HG03135 (cell line): ENCODE data around the gene EFNA1.

Experiments used
- ATAC-seq: cut with Tn5 transposase; IDR thresholded peaks from one replicate; pipeline ENCODE4 v1.9.1; 2021; ENCODE audit warnings: mild to moderate bottlenecking, moderate library complexity; ENCODE audit not compliant: unreplicated experiment

Gene EFNA1

GRCh38 chr1:155173478-155174323, 46.0 kb downstream of the EFNA1 start, which contains the start of gene TRIM46:
TRIM46 (plus strand) TSS chr1:155173849; CDS start chr1:155173967, 118 bp downstream.
- ATAC-seq, result no peak

GRCh38 chr1:155174324-155175280, 46.9 kb downstream of the EFNA1 start:
- no peak for ATAC-seq

DNA sequence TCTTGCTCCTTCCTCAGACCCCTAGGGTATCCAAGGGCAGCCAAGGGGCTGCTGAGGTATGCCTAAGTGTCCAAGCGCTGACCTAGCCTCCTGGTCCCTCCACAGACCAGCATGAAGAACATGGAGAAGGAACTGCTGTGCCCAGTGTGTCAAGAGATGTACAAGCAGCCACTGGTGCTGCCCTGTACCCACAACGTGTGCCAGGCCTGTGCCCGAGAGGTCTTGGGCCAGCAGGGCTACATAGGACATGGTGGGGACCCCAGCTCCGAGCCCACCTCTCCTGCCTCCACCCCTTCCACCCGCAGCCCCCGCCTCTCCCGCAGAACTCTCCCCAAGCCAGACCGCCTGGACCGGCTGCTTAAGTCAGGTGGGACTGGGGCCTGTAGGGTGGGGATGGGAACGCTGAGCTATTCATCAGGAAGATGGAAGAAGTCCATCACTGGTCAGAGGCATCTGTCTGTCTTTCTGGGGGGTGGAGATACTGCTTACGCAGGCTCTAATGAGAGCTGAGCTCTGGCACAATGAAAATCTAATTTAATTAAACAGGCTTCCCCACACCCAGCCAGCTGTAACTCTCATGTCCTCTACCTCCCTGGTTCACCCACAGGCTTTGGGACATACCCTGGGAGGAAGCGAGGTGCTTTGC, 47.7 kb downstream of the EFNA1 start:
- ATAC-seq, result no peak

DNA sequence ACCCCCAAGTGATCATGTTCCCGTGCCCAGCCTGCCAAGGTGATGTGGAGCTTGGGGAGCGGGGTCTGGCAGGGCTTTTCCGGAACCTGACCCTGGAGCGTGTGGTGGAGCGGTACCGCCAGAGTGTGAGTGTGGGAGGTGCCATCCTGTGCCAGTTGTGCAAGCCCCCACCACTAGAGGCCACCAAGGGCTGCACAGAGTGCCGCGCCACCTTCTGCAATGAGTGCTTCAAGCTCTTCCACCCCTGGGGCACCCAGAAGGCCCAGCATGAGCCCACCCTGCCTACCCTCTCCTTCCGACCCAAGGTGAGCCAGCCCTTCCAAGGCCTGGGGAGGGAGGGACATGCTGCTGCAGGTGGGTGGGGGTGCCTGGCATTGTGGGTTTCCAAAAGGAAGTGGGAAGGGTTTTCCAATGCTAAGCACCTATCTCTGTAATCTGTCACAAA, 48.3 kb downstream of the EFNA1 start:
- no peak for ATAC-seq

DNA sequence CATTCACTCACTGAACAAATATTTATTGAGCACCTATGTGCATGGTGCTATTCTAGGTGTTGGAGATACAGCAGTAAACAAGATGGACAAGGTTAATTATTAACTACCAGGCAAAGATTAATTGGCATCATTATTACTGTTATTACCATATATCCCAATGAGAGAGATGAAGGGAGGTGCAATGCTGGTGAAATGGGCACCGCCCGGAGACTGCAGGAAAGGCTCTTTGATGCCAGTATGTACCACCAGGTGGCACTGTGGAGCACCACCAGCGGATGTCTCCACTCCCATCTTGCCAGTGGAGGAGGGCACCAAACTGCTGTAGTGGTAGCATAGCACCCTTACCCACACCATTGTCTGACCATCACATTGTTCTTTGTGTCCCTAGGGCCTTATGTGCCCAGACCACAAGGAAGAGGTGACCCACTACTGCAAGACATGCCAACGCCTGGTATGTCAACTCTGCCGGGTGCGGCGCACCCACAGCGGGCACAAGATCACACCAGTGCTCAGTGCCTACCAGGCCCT, 48.9 kb downstream of the EFNA1 start:
- ATAC-seq, result no peak

DNA sequence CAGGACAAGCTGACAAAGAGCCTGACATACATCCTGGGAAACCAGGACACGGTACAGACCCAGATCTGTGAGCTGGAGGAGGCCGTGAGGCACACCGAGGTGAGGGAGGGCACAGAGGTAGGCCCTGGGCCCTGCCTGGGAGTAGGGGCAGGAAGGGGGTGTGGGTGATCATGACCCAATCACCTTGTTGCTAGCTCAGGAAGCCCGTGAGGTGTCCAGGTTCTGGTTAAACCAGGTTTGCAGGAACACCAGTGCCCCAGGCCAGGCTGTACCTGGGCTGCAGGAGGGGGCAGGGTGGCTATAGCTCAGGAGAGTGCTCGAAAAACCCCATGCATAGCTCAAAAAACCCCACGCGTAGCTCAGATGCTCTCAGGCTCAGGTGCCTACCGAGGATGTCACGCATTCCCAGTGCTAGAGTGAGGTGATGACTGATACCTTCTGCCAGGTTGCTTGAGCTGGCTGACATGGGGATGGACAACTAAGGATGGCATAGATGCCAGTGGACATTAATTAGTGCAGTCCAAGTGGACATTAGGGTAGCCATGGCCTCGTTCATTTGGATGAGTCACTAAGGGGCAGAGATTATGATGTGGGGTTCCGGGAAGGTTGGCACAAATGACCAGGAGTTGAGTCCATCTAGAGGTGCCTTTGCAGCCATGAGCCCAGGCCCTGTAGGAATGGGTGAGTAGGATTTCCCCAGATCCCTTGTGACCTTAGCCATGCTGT, 49.7 kb downstream of the EFNA1 start:
- no peak for ATAC-seq

- ATAC-seq, result no peak
Measured at GRCh38 chr1:155177918-155178281, 50.2 kb downstream of the EFNA1 start.

DNA sequence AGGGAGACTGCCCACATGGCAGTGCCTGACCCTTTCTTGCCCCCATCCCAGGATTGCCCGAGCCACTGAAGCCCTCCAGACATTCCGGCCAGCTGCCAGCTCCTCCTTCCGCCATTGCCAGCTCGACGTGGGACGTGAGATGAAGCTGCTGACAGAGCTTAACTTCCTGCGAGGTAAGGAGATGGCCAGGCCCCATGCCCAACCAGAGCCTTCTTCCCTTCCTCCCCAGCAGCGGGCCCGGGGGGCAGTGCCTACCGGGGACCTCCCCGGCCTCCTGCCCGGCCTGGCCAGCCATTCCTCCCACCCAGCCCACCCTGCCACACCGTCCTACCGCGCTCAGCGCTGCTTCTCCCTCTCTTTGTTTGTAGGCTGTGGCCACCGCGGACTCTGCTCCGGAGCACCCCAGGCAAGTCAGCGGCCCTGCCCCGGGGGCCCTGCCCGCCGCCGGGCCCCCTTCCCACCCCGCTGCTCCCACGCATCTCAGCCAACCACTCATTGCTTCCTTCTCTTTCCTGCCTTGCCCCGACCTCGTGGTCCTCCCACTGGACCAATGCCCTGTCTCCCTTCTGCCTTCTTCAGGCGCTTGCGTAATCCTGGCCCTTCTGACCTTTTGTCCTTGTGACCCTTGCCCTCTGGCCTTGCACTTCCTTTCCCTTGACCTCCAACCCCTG, 50.9 kb downstream of the EFNA1 start:
- no peak for ATAC-seq

- no peak for ATAC-seq
Measured at GRCh38 chr1:155179112-155180031, 51.7 kb downstream of the EFNA1 start.

GRCh38 chr1:155181371-155182051, 53.8 kb downstream of the EFNA1 start:
- ATAC-seq, result no peak

DNA sequence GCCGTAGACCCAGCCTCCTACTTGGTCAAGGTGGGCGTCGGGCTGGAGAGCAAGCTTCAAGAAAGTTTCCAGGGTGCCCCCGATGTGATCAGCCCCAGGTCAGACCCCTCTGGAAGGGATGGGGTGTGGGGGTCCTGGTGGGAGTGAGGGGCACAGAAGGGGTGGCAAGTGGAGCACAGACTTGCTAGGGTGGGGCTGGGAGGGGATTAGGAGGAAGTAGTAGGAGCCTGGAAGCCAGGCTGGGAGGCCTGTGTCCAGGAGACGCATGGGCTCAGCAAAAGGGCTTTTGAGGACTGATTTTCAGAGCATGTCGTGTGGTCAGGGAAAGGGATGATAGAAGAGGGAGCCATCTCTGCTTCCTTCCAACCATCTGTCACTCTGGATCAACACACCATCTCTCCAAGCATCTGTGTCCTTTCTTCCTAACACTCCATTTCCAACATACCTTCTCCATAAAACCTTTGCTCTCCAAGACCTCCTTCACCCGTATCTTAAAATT, 54.4 kb downstream of the EFNA1 start:
- ATAC-seq, result no peak

DNA sequence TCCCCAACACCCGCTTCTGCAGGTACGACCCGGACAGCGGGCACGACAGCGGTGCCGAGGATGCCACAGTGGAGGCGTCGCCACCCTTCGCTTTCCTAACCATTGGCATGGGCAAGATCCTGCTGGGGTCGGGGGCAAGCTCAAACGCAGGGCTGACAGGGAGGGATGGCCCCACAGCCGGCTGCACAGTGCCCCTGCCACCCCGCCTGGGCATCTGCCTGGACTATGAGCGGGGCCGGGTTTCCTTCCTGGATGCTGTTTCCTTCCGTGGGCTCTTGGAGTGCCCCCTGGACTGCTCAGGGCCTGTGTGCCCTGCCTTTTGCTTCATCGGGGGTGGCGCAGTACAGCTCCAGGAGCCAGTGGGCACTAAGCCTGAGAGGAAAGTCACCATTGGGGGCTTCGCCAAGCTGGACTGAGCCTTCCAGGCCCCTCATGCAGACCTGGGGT, 56.1 kb downstream of the EFNA1 start:
- no peak for ATAC-seq

GRCh38 chr1:155184351-155184811, 56.7 kb downstream of the EFNA1 start:
- no peak for ATAC-seq
